GM21390 (cell line): Measurements from ENCODE around the gene E2F6.

Experiments
- ATAC-seq: cut with Tn5 transposase; IDR thresholded peaks from one replicate; pipeline ENCODE4 v1.9.1; 2021; ENCODE audit not compliant: unreplicated experiment

E2F6 gene

DNA sequence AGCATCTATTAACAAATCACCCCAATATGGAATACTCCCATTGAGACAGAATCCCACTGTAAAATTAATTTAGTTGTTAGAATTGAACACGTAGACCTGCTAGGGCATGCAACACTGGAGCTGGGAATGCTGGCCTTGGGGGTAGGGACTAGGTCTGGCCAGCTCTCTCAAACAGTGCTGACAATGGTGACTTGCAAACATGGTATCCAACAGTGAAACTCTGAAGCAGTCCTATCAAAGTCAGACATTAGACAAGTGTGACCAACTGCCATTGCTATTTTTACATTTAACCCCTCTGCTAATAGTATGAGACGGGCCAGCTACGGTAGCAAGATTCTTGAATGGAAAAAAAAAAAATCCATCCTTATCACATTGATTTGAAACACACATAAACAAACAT lies 7.2 kb downstream of the E2F6 start:
- no peak for ATAC-seq

DNA sequence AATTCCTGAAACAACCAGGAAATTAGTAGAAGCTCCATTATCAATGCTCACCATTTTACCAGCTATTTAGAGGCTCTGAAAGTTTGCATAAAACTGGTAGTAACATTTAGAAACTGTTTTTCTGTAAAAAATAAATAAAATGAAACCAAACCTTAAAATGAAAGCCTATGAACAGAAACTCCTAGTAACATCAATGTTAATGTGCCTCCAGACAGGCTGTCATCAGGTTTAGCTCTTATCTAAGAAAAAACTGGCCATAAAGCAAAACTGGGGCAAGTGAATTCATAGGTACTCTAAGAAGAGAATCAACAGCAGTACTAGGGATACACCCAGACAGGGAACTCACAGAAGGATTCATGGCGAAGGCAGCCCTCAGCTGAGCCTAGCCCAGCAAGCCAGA lies 8.0 kb downstream of the E2F6 start:
- peak; percentile 58 for ATAC-seq

DNA sequence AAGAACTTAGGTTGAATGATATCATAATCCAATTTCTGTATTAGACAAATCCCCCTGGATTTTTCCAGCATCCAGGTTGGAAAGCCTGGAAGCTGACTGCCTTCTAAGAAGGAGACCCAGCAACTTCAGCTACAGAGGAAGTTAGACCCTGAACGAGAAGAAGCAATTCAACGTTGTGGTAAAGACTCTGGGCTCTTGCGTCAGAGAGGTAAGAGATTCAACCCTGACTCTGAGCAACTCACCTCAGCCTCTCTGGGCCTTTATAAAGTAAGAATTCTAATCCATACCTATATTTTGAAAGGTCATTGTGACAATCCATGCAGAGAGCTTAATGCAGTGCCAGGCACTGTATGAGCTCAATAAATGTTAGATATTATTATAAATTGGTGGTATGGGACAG lies 9.7 kb downstream of the E2F6 start:
- no peak for ATAC-seq

DNA sequence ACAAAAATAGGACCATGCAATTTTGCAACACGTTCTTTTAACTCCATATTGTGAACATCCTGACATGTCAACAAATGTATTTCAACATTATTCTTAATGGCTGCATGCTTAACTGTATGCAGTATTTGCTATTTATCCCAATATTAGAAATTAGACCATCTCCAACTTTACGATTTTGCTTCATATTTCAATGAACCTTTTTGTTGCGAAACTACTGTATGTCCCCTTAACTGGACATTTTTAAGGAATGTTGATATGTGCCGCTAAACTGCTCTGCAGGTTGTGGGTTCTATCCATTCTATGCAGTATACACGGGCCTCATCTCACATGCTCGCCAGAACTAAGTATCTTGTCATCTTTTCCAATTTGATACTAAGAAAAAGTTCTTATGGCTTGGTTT lies 11.1 kb downstream of the E2F6 start:
- no peak for ATAC-seq

DNA sequence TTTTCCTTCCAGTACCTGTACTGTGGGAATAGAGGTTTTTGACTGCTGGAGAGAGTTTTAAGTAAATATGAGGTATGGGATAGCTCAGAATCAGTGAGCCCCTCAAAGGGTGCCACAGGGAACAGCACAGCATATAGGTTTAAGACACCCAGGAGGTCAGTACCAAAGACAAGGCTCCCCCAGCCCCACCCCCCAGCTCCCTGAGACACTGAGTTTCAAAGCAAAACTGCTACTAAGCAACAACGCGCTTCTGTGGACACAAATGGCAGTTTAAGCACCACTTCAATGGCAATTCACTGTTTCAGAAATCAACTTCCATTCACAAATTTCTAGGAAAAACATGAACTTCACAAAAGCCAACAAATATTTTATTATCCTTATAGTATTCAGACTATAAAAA lies 15.2 kb downstream of the E2F6 start:
- no peak for ATAC-seq

- ATAC-seq: no peak
These were observed 19.2 kb downstream of the E2F6 start for GRCh38 chr2:11446733-11447248.

DNA sequence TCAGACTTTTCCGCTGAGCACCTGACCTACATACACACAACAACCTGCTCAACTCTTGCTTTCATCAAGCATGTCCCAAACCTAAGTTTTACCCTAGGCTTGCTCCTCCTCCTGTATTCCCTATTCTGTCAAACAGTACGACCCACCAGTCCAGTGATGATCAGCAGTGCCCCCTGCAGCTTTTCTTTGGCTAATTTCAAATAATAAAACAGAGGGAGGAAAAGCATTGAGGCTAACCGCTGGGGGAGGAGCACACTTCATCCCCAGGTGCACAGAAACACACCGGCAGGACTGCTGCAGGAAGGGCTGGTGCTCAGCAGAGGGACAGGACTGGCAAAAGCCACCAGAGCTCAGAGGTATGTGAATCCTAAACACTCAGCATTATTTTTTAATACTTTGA lies 21.2 kb downstream of the E2F6 start:
- ATAC-seq: no peak

DNA sequence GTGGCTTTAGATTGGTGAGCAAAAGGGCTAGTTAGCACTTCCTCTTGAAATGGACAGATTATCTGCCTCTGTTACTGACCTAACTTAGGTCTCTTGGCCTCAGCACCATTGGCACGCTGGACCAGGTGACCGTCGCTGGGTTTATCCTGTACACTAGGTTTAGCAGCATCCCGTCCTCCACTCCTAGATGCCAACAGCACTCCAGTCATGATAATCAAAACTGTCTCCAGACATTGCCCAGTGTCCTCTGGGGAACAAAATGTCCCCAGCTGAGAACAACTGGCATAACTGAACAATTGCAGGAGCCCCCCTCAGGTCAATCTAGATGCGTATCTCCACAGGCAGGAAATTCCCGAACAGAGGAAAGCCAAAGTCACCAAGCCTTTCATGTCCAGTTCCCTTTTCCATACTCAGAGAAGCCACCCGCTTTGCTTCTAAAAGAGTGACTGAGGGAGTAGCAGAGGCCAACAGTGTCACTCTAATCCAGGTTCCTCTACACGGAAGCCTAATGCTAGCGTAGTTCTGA lies 27.3 kb downstream of the E2F6 start:
- no peak for ATAC-seq

DNA sequence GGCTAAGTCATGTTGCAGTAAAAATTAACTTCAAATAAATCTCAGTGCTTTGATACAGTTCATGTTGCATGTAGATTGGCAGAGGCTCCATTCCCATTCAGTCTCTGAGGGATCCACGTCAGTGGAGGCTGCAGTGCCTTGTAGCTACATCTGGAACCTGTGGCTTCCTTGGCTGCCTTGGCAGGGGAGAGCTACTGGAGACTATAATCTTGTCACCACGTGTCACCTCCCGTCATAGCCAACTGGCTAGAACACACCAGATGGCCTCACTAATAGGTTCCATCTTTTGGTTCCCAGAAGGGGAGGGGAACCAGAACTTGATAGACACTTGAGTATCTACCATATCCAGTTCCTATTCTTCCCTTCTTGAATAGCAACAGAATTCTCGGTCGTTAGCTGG lies 28.4 kb downstream of the E2F6 start:
- no peak for ATAC-seq

DNA sequence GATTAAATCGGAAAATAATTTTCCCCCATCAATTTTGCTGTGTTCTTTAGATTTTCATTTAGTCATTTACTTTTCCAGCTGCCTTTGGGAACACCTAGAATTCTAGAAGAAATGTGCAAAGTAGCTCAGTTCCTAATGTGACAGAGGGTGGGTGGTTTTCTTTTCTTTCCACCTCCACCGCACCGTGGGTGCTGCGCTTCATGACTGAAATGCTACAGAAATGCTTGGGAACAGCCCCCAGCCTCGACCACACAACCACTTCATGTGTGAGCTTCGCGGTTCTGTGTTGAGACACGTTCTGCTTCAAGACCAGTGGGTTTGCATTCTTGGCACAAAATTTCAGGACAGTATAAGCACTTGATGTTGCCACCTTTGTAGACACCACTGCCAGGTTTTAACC lies 30.9 kb downstream of the E2F6 start:
- ATAC-seq: no peak

DNA sequence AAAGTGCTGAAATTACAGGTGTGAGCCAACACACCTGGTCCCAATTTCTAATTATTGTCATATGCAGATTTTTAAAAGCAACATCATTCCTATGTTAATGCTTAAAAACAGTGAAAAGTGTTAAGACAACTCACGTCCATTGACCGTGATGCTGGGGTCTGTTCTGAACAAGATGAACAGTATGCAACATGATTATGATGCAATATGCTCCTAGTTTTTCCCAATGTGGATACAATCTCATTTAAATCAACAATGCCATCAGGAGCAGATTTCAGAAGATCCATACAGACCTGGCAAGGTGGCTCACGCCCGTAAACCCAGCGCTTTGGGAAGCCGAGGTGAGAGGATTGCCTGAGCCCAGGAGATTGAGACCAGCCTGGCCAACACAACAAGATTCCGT lies 31.5 kb downstream of the E2F6 start:
- no peak for ATAC-seq

DNA sequence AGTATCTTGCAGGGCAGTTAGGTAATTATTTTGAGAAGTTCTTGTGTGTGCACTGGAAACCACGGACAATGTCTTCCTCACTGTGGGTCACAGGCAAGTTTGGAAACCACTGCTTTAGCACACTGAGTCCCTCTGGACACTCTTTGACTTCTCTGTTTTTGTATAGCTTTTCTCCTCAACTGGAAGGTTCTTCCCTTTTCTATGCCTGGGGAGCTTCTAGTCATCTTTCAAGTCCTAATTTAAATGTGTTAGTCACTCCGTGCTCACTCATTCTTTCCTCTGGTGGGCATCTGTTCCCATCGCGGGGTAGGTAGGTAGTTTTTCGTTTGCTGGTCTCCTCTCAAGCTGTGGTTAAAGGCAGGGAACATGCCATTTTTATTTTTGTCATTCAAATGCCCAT lies 32.1 kb downstream of the E2F6 start:
- ATAC-seq: no peak

- ATAC-seq: no peak
These were observed 35.2 kb downstream of the E2F6 start for GRCh38 chr2:11430729-11431128.

- ATAC-seq: no peak
These were observed 38.7 kb downstream of the E2F6 start for GRCh38 chr2:11427224-11427623.

- no peak for ATAC-seq
These were observed 43.0 kb downstream of the E2F6 start for GRCh38 chr2:11422901-11423435.

DNA sequence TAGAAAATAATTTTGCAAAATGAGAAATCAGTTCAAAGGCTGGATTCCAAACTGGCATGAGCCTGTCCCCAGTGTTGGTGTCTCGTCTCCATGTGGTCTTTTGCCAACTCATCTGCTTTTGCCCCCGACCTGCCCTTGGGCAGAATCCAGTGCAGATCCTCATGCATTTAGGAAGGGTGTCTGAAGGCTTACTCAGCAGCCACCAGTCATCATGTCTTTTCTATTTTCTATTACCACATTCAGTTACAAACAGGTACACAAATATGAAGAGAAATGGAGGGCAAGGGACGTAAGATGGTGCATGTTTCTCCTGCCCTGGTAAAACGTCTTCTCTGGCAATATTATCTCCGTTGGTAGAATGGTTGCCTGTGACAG lies 43.5 kb downstream of the E2F6 start:
- ATAC-seq: no peak

DNA sequence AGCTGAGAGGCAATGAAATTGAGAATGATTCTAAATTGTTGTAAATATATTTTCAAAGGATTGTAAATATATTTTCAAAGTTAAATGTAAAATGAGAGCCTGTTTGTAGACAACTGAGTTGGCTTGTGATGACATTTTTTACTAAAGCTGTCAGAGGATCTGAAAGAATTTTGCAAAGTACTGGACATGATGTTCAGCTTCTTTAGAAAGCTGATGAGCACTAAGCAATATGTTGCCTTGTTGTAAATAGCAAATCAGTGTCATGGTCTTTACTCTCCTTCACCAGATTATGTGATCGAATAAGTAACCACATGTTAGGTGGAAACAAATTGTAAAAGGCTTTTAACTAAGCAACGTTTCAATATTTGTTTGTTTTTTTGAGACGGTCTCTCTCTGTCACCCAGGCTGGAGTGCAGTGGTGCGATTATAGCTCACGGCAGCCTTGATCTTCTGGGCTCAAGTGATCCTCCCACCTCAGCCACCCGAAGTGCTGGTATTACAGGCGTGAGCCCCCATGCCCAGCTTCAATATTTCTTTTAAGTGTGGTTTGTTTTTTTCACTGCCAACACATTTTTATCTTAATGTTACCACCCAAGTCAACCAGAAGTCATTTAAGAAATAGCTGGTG lies 44.0 kb downstream of the E2F6 start:
- no peak for ATAC-seq

- no peak for ATAC-seq
These were observed 45.3 kb downstream of the E2F6 start for GRCh38 chr2:11420671-11421070.

DNA sequence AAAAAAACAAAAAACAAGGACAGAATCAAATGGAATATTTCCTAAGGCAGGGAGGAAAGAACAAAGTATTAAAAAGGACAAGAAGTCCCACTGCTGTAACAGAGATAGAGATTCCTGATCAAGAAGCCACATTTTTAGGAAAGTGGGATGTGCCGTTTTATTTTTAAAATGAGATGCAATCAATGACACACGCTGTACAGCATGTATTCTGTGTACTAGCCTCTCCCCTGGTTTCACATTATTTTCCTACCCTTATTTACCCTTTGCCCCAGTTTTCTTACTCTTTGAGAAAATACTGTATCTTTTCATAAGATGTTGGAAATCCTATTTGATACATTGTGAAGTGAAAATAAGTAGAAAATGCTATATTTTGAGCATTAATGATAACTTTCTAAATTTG lies 45.8 kb downstream of the E2F6 start:
- ATAC-seq: no peak

GRCh38 chr2:11419781-11420180 lies 46.2 kb downstream of the E2F6 start:
- ATAC-seq: no peak

DNA sequence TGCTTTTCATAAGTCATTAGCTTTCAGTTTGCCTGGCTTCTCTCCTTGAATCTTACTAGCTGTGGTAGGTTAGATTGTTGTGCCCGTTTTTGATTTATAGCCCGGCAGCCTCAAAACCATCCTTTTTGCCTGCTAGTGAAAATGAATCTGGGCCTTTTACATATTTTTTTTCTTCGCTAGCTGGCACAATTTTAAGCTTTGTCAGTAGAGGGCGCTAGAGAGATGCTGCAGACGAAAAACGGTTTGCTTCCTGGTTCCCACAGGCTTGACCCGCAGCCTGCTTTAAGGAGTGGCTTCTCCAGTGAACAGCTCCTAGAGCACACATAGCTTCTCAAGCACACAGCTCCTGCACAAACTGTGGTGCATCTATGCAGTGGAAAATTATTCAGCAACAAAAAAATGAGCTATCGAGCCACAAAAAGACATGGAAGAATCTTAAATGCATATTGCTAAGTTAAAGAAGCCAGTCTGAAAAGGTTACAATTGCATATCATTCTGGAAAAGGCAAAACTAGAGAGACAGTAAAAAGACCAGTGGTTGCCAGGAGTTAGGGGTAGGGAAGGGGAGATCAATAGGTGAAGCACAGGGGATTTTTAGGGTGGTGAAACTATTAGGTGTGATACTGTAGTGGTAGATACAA lies 47.9 kb downstream of the E2F6 start:
- ATAC-seq: no peak

GRCh38 chr2:11416931-11417330 lies 49.0 kb downstream of the E2F6 start:
- ATAC-seq: no peak

GRCh38 chr2:11416186-11416585 lies 49.8 kb downstream of the E2F6 start:
- ATAC-seq: no peak
